NOMO-1 treated with dmso at 0.1 percent for 144 hours (cell line): Measurements from ENCODE around the gene ACVRL1.

Experiments used
- DNase-seq: peaks from one replicate; lab custom pipeline; 2025; ENCODE audit not compliant: unreplicated experiment; lab: John Stamatoyannopoulos, UW

Gene ACVRL1

GRCh38 chr12:51942056-51942455 is 34.8 kb downstream of the ACVRL1 start:
- DNase-seq, result no peak

GRCh38 chr12:51942501-51943000 is 35.2 kb downstream of the ACVRL1 start:
- no peak for DNase-seq

DNA sequence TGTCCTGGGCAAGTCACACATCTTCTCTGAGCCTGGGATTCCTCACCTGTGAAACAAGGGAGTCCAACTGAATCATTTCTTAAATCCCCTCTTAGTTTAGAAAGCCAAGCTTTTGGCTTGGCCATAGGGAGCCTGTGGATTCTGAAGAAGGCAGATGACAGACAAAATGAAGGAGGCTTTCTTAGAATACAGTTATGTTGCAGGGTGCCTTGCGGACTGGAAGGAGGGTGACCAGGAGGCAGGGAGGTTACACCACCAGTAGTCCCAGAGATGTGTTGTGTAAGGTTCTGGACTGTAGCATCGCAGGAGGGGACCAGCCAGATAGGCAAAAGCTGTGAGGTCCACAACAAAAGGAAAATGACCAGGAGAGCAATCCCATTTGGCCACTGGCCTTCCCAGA is 36.0 kb downstream of the ACVRL1 start:
- DNase-seq, result no peak

- no peak for DNase-seq
Measured at GRCh38 chr12:51944608-51945233, 37.4 kb downstream of the ACVRL1 start.

DNA sequence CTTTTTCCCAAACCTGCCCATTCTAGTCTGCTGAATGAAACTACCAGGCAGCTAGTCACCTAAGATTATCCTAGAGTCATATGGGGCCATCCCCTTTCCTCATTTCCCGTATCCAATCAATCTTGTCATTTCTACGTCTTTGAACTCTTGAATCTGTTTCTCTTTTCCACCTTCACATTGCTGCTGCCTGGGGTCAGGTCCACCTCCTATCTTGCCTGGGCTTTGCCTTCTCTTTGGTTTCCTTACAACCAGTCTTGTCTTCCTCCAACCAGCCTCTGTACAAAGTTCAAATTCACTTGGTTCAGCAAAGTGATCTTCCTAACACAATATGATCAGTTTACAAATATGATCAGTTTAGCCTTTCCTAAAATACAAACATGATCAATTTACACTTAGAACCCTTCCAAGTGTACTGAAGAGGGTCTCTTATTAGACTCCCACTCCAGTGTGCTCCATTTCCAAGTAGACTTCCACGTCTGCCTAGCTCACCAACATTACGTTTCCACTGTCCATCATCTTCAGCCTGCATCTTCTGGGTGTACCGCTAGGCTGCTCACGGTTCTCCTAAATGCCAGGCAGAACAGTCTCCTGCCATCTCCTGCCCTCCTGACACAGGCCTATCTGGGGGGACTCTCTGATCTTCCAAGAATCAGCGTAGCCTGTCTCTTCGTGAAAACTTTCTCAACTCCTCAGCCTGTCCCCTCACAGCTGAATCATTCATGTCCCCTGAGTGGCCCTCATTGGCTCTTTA is 40.1 kb downstream of the ACVRL1 start:
- DNase-seq, result no peak

- no peak for DNase-seq
Measured at GRCh38 chr12:51948066-51948465, 40.8 kb downstream of the ACVRL1 start.

DNA sequence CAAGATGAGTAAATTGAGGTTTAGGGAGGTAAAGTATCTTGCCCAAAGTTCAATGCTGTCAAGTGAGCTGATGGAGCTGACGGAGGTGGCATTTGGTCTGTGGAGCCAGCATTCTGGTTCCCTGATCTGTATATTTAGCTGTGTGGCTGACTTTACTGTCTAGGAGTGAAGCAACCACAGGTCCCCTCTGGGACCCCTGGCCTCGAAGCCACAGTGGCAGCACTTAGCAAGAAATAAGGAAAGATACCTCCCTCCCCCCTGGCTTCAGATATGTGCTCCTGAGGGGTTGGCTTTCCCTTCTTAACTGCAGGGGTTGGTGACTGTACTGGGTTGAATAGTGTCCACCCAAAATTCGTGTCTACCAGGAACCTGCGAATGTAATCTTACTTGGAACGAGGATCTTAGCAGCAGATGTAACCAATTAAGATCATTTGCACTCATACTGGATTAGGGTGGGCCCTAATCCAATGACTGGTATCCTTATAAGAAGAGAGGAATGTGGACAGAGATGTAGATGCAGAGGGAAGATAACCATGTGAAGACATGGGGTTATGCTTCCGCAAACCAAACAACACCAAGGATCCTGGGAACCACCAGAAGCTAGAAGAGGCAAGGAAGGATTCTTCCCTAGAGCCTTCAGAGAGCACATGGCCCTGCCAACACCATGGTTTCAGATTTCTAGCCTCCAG is 42.2 kb downstream of the ACVRL1 start:
- DNase-seq, result no peak

GRCh38 chr12:51950682-51951198 is 43.4 kb downstream of the ACVRL1 start:
- DNase-seq, result no peak

GRCh38 chr12:51951199-51951842 is 44.0 kb downstream of the ACVRL1 start, which contains the start of gene ACVR1B:
ACVR1B (plus strand) TSS chr12:51951699; CDS start chr12:51951744, 45 bp downstream.
- peak; percentile 80 for DNase-seq

GRCh38 chr12:51951843-51952722 is 44.8 kb downstream of the ACVRL1 start:
- no peak for DNase-seq

GRCh38 chr12:51953089-51953488 is 45.8 kb downstream of the ACVRL1 start:
- no peak for DNase-seq

DNA sequence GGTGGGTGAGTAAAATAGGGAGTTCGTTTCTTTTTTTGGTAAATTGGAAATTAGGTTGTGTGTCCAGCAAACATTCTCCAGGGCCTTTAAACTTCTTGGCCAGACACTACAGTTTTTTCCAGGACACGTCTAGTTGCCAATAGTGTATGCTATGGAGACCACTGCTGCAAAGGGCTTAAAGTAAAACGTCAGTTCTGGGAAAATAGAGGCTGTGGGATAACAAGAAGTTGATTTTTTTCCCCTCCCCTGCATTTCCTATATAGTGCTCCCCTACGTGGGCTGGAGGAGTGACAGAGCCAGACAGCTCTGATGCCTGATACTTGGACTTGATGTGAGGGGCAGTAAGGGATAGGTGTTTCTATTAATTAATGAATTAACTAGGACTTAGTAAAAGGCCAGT is 46.6 kb downstream of the ACVRL1 start:
- DNase-seq, result no peak

DNA sequence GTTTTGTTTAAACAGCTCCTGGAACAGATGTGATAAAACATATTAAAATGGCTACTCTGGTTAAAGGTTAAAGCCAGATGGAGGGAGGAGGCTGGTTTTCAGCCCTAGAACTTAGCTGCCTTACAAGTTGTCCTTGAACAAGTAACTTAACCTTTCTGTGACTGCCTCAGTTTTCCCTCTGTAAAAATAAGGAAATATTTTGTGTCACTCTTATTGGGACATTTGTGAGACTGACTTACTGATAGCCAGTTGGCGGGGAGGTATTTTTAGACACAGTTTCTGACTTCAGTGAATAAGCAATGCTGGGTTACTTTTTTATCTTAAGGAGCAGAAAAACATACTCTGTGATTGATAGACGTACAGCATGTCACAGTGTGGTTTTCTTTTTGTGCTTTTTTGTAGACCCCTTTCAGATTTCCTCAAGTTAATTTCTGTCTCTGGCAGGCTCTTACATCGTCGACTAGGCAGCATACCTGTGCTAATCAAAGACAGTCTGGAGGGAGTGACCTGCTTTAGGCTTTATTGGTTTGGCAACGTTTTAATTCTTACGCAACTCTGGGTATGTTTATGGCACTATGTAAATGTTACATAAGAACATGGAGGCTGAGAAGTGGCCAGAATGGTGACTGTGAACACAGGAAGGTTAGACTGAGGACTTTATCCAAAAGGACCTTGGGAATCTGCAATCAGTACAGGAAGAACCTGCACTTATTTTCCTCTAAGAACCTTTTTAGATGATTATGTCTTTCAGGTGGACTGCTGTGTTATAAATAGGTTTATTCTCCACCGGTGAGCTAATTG is 47.5 kb downstream of the ACVRL1 start:
- DNase-seq, result peak; percentile 38

DNA sequence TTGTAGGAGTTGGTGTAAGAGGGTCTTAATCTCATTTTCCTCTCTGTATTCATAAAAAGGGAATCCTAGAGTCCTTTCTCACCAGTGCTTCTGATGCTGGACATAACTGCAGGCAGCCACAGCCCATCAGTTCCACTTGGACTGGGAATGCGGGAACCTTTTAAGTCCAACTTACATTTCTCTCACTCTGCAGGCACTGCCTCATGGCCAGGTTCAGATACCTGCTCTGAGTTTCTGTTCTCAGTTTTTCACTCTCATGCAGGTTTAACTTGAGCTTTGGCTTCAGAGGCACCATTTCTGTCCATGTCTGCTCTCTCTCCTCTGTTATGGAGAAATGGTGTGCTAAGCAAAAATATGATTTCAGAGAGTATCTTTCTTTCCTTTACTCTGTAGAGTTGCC is 48.4 kb downstream of the ACVRL1 start:
- DNase-seq, result no peak

DNA sequence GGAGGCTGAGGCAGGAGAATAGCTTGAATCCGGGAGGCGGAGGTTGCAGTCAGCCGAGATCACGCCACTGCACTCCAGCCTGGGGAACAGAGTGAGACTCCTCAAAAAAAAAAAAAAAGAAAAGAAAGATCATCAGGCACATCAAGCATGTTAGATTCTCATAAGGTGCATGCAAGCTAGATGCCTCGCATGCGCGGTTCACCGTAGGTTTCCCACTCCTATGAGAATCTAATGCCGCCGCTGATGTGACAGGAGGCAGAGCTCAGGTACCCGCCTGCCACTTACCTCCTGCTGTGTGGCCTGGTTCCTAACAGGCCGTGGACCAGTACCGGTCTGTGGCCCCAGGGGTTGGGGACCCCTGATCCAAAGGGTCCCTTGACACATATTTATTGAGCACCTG is 51.2 kb downstream of the ACVRL1 start:
- DNase-seq, result no peak

GRCh38 chr12:51959211-51959610 is 51.9 kb downstream of the ACVRL1 start:
- no peak for DNase-seq

- no peak for DNase-seq
Measured at GRCh38 chr12:51959921-51960320, 52.6 kb downstream of the ACVRL1 start.

DNA sequence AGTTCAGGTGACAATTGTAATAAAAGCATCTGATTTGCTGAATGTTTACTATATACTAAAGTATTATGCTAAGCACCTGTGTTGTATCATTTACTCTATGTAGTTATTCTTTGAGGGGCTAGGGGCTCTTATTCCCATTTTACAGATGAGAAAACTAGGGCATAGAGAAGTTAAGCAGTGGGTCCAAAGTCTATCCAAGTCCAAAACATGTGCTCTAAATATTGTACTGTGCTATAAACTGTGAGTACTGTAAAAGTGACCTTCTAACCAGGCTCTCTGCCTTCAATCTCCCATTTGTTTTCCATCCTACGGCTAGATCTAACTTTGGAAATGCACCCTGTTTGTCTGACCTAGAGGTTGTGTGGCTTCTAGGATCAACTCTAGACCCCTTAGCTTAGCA is 53.2 kb downstream of the ACVRL1 start:
- DNase-seq, result no peak

- no peak for DNase-seq
Measured at GRCh38 chr12:51960890-51961289, 53.6 kb downstream of the ACVRL1 start.
